Measurements from ENCODE around the gene AURKB.

The AURKB gene

DNA sequence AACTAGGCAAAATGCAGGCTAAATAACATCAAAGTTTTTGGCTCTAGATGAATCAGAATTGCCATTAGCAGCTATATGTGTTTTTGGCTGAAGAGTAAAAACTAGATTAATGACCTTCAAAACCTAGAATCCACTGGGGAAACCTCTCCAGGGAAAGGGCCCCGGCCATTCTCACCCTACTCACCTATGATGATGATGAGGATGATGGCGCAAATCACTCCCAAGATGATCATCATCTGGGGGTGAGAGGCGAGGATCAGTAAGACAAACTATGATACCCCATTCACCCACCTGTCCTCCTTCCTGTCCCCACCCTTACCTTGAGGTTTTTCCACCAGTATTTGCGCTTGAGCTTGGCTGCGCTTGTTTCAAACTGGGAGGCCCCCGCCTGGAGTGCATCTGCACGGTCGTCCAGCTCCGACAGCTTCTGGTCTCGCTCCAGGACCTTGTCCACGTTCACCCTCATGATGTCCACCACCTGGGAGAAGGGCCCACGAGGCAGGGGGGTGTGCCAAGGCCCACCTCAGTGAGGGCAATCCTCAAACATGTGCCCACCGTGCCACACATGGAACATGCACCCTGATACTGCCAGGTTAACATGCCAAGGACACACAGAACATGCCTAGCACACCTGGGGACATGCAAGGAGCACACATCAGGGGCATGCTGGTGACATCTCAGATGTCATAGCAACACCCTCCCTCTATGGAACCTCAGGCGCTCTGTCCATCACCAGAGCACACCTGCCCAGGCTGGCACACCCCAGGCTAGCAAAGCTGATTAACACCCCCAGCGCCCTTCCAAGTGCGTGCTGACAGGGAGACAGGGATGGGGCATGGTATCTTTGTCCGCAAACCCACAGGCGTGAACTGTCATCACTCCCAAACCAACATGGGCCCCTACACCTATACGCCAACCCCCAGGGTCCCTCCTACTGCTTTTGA lies 48.8 kb downstream of the AURKB start:
- DNase-seq (ENCODE audit: low spot score), result no peak

DNA sequence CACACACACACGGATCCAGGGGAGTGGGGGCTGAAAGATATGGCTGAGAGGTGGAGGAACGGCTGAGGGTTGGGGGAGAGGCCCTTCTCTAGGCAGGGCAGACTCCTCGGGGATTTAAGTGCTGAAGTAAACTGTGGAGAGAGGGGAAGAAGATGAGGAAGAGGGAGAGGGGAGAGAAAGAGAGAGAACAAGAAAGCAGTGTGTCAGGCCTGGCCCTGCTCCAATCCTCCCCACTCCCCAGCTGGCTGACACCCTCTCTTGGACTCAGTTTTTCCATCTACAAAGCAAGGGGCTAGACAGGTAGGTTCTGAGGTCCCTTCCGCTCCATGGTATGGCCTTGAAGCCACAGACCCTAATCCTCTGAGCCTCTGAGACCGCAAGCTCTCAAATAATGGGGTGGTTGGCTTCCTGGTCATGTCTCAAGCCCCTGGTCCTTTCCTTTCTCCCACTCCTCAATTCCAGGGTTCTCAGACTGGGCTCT lies 49.6 kb downstream of the AURKB start:
- DNase-seq (ENCODE audit: low spot score), result no peak

DNA sequence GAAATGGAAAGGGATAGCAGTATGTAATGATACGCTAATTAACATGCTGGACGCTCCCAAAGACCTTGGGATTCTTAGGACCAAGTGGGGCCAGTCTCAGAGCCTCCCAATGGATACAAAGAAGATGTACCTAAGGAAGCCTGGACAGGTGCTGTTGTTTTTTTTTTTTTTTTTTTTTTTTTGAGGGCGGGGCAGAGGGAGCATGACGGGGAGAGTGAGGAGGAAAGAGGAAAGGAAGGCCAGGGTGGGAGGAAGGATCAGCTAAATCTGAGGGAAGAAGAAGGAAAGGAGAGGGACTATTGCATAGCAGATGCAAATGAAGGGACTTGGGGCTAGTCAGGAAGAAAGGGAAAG lies 50.2 kb downstream of the AURKB start:
- DNase-seq (ENCODE audit: low spot score), result no peak

DNA sequence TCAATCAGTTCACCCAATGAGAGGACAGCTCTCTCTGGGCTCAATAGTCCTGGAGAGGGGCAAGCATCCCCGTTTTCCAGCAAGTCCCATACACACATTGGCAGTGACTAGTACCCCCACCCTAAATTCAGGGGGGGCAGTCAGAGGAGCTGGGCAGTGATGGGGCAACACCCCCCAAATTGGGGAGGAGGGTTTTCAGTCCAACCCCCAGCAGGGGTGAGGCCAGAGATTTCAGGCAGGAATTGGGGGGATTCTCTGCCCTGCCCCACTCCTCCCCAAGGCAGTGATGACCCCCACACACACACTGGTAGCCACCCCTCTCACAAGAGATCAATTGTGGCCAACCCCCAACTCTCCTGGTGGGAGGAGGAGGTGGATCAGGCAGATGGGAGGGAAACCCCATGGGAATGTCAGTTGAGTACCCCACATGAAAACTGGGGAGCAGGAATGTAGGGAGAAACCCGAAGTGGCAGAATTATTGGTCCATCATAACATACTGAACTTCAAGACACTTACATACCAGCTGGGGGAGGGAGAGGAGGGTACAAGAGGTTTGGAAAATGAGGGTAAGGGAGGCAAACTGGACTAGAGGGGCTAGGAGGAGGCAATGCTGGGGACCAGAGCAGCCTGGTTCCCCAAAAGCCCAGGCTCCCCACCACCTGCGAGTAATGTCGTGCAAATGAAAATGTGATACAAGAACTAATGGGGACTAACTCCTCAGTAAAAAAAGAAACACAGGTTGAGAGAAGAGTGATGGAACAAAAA lies 50.7 kb downstream of the AURKB start:
- no peak for DNase-seq (ENCODE audit: low spot score)

DNA sequence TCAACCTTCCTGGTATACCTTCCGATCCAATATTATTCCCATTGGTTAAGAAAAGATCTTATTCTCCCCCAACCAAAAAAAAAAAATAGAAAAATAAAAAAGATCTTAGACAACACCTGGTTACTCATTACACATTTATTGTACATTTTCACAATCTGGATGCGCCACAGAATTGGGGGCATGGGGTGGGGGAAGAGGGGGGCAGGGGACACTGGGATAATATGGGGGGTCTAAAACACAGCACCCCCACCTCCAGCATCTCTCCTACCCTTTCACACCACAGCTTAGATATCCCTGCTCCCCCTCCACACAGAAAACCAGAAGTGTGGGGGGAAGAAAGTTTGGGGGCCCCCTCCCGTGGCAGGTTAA lies 51.4 kb downstream of the AURKB start:
- no peak for DNase-seq (ENCODE audit: low spot score)

DNA sequence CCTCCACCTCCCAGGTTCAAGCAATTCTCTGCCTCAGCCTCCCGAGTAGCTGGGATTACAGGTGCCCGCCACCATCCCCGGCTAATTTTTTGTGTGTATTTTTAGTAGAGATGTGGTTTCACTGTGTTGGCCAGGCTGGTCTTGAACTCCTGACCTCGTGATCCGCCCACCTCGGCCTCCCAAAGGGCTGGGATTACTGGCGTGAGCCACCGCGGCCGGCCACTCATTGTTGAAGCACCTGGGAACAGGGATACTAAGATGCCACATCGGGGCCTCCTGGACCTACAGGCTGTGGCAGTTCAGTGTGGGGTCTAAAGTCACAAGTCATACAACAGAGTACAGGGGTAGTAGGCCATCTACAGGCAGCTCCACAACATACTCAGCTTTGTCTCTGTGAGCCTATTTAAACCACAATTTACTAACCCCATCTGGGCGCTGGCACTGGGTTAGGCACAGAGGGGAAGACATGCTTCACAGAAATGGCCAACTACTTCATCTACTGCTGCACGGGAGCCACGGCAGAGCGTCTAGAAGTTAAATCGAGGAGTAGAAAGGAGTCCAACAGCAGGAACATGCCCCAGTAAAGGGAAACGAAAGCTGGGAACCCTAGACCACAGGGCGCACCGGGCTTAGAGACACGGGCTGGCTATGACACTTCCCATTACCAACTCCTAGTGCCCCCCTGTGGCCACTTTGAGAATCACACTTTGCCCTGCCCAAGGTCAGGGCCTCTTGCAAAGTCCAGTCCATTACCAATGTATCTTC lies 51.9 kb downstream of the AURKB start:
- peak; percentile 83 for DNase-seq (ENCODE audit: low spot score)

DNA sequence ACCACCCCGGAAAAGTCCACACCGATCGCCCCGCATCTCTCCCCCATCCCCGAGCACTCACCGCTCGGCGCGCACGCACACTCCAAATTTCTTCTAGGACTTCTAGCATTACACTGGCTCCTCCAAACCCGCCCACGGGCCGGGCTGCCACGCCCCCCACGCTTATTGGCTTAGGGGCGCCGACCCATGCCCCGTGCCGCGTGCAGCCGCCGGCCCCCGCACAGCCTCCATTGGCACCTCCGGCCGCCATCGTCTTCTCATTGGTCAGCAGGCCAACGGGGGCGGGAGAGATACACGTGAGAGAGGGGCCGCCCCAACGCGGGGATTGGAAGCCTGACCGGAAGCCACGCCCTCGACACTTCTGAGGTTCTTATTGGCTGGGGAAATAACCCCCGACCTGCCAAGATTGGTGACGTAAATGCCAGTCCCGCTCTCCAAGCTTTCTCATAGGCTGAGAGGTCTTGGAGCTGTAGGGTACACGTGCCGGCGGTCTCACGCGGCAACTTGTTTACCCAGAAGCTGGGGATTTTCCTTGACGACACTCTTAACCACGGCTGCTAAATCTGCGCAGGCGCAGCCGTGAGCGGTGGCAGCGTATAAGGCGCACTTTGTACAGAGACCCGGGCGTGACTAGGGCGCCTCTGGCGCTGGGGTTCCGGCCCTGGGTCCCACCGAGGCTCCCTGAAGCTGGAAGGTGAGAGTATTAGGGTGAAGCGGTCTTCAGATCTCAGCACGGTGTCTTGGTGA lies 54.0 kb downstream of the AURKB start:
- DNase-seq (ENCODE audit: low spot score), result peak; percentile 97

DNA sequence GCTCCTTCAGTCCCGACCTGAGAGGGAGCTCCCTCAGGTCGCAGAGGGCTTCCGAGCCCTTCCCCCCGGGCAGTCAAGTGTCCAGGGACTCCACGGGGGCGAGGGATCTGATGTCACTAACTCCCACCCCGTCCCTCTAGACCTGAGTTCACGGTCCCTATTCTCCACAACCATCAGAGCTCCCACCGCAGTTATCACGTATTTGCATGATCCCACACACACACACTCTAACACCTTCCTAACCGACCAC lies 54.5 kb downstream of the AURKB start:
- DNase-seq (ENCODE audit: low spot score), result no peak

DNA sequence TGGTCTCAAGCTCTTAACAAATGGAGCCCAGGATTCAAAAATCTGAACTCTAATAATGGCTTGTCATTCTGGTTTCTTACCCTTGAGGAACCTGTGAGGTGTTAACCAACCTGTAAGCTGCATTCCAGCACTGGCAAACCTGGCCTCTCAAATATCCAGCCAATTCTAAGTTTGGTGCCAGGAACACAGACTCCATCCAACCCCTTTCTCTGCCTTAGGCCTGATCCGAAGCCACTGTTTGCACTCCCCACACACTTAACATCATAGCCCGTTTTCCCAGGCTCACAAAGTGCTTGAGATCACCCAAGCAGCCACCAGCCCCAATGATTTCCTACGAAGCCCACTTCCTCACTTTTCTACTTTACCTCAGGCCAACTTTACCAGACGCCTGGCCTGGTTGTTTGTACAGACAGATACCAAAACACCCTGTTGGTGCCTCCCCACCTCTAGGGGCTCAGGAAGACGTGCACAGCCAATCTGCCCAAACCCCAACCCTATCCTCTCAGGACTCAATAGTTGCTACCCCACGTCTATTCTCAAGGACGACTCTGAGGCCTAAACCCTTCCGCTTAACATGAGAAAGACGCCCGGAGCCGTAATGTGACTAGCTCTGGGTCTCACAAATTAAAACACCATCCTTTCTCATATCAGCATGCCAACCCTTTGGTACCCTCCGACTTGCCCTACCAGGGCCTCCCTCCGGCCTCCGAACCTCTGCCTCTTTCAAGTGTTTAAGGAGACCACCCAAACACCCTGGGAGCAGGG lies 55.0 kb downstream of the AURKB start:
- DNase-seq (ENCODE audit: low spot score), result no peak
